IMR-90 (cell line): ENCODE measurements around the gene POU2AF1. TPM values are rescaled to one million over a fixed set of nuclear protein-coding genes. Genes with fewer than 3 reads are reported as not detected.

Source experiments
- ATAC-seq: fragments of 200-7000 bp; cut with Tn5 transposase; 2 replicates; pipeline ENCODE4 v1.9.1; 2020; ENCODE audit warnings: low read depth, mild to moderate bottlenecking, moderate library complexity
- BruUV-seq: library from RNA; stranded (reverse); fragments of 400-500 nt; replicated peaks from 2 replicates; lab custom pipeline; 2021; lab: Mats Ljungman, UMichigan
- CTCF ChIA-PET: fragments of 300-600 bp; formaldehyde crosslinking; extraction: SDS; loops from one replicate; lab custom pipeline; 2021; ENCODE audit warnings: antibody characterized with exemption; lab: Yijun Ruan, JAX
- POLR2A ChIA-PET: fragments of 300-600 bp; sonication (Branson Sonifier 250); formaldehyde crosslinking; loops from one replicate; lab custom pipeline; 2022; ENCODE audit warnings: antibody characterized with exemption; ENCODE audit not compliant: unreplicated experiment; lab: Charles Lee
- DNase-seq: peaks from one replicate; pipeline ENCODE4 v3.0.0; 2013
- H2AFZ ChIP-seq: replicated peaks from 2 replicates; pipeline ENCODE3; 2013; ENCODE audit warnings: low read length, mild to moderate bottlenecking; ENCODE audit not compliant: poor library complexity
- H2AK5ac ChIP-seq: 2 replicates; pipeline ENCODE4 v1.6.1; 2013; ENCODE audit warnings: low read depth, low read length, inconsistent platforms
- H2AK9ac ChIP-seq: replicated peaks from 2 replicates; pipeline ENCODE3; 2013; ENCODE audit warnings: mild to moderate bottlenecking, low read depth, low read length, moderate library complexity; ENCODE audit not compliant: poor library complexity
- H2BK120ac ChIP-seq: 2 replicates; pipeline ENCODE4 v1.6.1; 2013; ENCODE audit warnings: low read depth, low read length, inconsistent platforms
- H2BK15ac ChIP-seq: 3 replicates; pipeline ENCODE4 v1.6.1; 2013; ENCODE audit warnings: low read depth, low read length, inconsistent platforms
- H2BK20ac ChIP-seq: 2 replicates; pipeline ENCODE4 v1.6.1; 2013; ENCODE audit warnings: low read depth, mild to moderate bottlenecking, inconsistent platforms, low read length, moderate library complexity
- H2BK5ac ChIP-seq: 2 replicates; pipeline ENCODE4 v1.6.1; 2013; ENCODE audit warnings: mild to moderate bottlenecking, low read depth, low read length, inconsistent platforms; ENCODE audit not compliant: poor library complexity, severe bottlenecking
- H3K14ac ChIP-seq: replicated peaks from 2 replicates; pipeline ENCODE4 v1.6.1; 2013; ENCODE audit warnings: low read depth, low read length, inconsistent platforms
- H3K18ac ChIP-seq: 2 replicates; pipeline ENCODE4 v1.6.1; 2013; ENCODE audit warnings: low read depth, low read length, control low read depth
- H3K23ac ChIP-seq: 2 replicates; pipeline ENCODE4 v1.6.1; 2013; ENCODE audit warnings: low read depth, low read length, inconsistent platforms
- H3K27ac ChIP-seq: 2 replicates; pipeline ENCODE4 v1.5.1; 2013; ENCODE audit warnings: mild to moderate bottlenecking, control low read depth, low read length; ENCODE audit not compliant: insufficient read depth
- H3K27me3 ChIP-seq: 2 replicates; pipeline ENCODE4 v1.6.1; 2013; ENCODE audit warnings: low read length; ENCODE audit not compliant: control insufficient read depth, insufficient read depth
- H3K36me3 ChIP-seq: 2 replicates; pipeline ENCODE4 v1.6.1; 2013; ENCODE audit warnings: low read length, mixed read lengths; ENCODE audit not compliant: control insufficient read depth, insufficient read depth
- H3K4ac ChIP-seq: 2 replicates; pipeline ENCODE4 v1.6.1; 2013; ENCODE audit warnings: low read depth, low read length, inconsistent platforms
- H3K4me1 ChIP-seq: 2 replicates; pipeline ENCODE4 v1.6.1; 2013; ENCODE audit warnings: low read length, mixed read lengths; ENCODE audit not compliant: control insufficient read depth, insufficient read depth
- H3K4me2 ChIP-seq: 2 replicates; pipeline ENCODE4 v1.6.1; 2013; ENCODE audit warnings: low read depth, mild to moderate bottlenecking, control low read depth, low read length, moderate library complexity
- H3K4me3 ChIP-seq: 2 replicates; pipeline ENCODE4 v1.5.1; 2013; ENCODE audit warnings: low read depth, mild to moderate bottlenecking, control low read depth, low read length, moderate library complexity; ENCODE audit not compliant: insufficient read depth
- H3K56ac ChIP-seq: 2 replicates; pipeline ENCODE4 v1.6.1; 2013; ENCODE audit warnings: low read length, inconsistent platforms; ENCODE audit not compliant: insufficient read depth; ENCODE audit errors: extremely low read depth
- H3K79me1 ChIP-seq, 2 experiments: 2 replicates each; pipeline ENCODE4 v1.6.1; 2013; ENCODE audit warnings: low read length in 2 of 2, inconsistent platforms in 1 of 2, low read depth in 1 of 2
- H3K9ac ChIP-seq: 2 replicates; pipeline ENCODE4 v1.6.1; 2013; ENCODE audit warnings: low read depth, low read length, control low read depth
- H3K9me1 ChIP-seq: 2 replicates; pipeline ENCODE4 v1.6.1; 2013; ENCODE audit warnings: low read length, inconsistent platforms; ENCODE audit not compliant: insufficient read depth
- H3K9me3 ChIP-seq: 2 replicates; pipeline ENCODE4 v1.6.1; 2013; ENCODE audit warnings: low read length; ENCODE audit not compliant: control insufficient read depth, insufficient read depth
- H4K20me1 ChIP-seq: 2 replicates; pipeline ENCODE4 v1.6.1; 2013; ENCODE audit warnings: low read length, inconsistent platforms; ENCODE audit not compliant: insufficient read depth
- H4K5ac ChIP-seq: 2 replicates; pipeline ENCODE4 v1.6.1; 2013; ENCODE audit warnings: mild to moderate bottlenecking, low read depth, low read length, control low read depth
- H4K8ac ChIP-seq, 2 experiments: 2 replicates each; pipeline ENCODE4 v1.6.1; 2013; ENCODE audit warnings: low read depth in 2 of 2, low read length in 2 of 2, control low read depth in 1 of 2, inconsistent platforms in 1 of 2
- H4K91ac ChIP-seq: 2 replicates; pipeline ENCODE4 v1.6.1; 2013; ENCODE audit warnings: low read depth, low read length, inconsistent platforms; ENCODE audit not compliant: insufficient read depth
- BHLHE40 ChIP-seq: fragments of 150-350 bp; IDR thresholded peaks from 2 replicates; pipeline ENCODE4 v1.6.1; 2016; ENCODE audit warnings: mild to moderate bottlenecking, low read depth, low read length
- CHD1 ChIP-seq: IDR thresholded peaks from 2 replicates; pipeline ENCODE4 v1.6.1; 2012; ENCODE audit warnings: low read depth, low read length, improper control_type of control experiment
- CTCF ChIP-seq: conservative IDR thresholded peaks from 2 replicates; pipeline ENCODE4 v1.5.1; 2012; ENCODE audit warnings: mild to moderate bottlenecking, low read depth, low read length, improper control_type of control experiment
- ELK1 ChIP-seq: fragments of 150-350 bp; IDR thresholded peaks from 2 replicates; pipeline ENCODE4 v1.6.1; 2016; ENCODE audit warnings: low read depth, mild to moderate bottlenecking, low read length, moderate library complexity, borderline replicate concordance
- MAFK ChIP-seq: IDR thresholded peaks from 2 replicates; pipeline ENCODE4 v1.6.1; 2012; ENCODE audit warnings: low read depth, low read length, improper control_type of control experiment
- MAZ ChIP-seq: IDR thresholded peaks from 2 replicates; pipeline ENCODE4 v1.6.1; 2012; ENCODE audit warnings: low read depth, mild to moderate bottlenecking, low read length, improper control_type of control experiment, moderate library complexity, borderline replicate concordance
- MXI1 ChIP-seq: IDR thresholded peaks from 2 replicates; pipeline ENCODE4 v1.6.1; 2012; ENCODE audit warnings: low read depth, mild to moderate bottlenecking, low read length, moderate library complexity, borderline replicate concordance
- NFE2L2 ChIP-seq: fragments of 150-350 bp; IDR thresholded peaks from 2 replicates; pipeline ENCODE4 v1.6.1; 2016; ENCODE audit warnings: low read depth, mild to moderate bottlenecking, low read length
- POLR2A ChIP-seq: IDR thresholded peaks from 2 replicates; pipeline ENCODE4 v1.6.1; 2012; ENCODE audit warnings: mild to moderate bottlenecking, low read depth, low read length
- RAD21 ChIP-seq: IDR thresholded peaks from 2 replicates; pipeline ENCODE4 v1.6.1; 2012; ENCODE audit warnings: low read length, improper control_type of control experiment
- RFX5 ChIP-seq: IDR thresholded peaks from 2 replicates; pipeline ENCODE4 v1.8.0; 2012; ENCODE audit warnings: low read depth, mild to moderate bottlenecking, low read length, moderate library complexity
- SMC3 ChIP-seq: fragments of 150-350 bp; IDR thresholded peaks from 2 replicates; pipeline ENCODE4 v1.6.1; 2016; ENCODE audit warnings: low read depth, mild to moderate bottlenecking, antibody characterized with exemption, low read length, moderate library complexity
- WGBS, 2 experiments: methylation state at CpG; one replicate each; pipeline versions ENCODE4 v1.1.5 to v1.1.7; 2013; ENCODE audit warnings: missing lambda C conversion rate in 2 of 2; ENCODE audit not compliant: insufficient read length in 1 of 2; ENCODE audit errors: extremely low coverage in 2 of 2; 5-methylcytosine and 5-hydroxymethylcytosine counted together
- dilution Hi-C: fragments of 300-500 bp; cut with HindIII; formaldehyde crosslinking; loops from one replicate; pipeline ENCODE4 v1.14.3; 2018; ENCODE audit warnings: low sequenced_read_pairs; ENCODE audit not compliant: unreplicated experiment
- in situ Hi-C: fragments of 300-500 bp; cut with MboI; formaldehyde crosslinking; loops from 3 replicates; pipeline ENCODE4 v1.14.3; 2019; ENCODE audit warnings: low sequenced_read_pairs, inconsistent platforms, mixed read lengths
- intact Hi-C: fragments of 100-400 bp; cut with micrococcal nuclease; formaldehyde crosslinking; loops from 2 replicates; pipeline ENCODE4 v1.10.0; 2022
- polyA plus RNA-seq, 3 experiments: library from polyadenylated mRNA; depleted of rRNA; stranded (reverse); fragments of >200 nt; gene quantifications; 2 replicates each; pipeline ENCODE4 v1.2.3, GENCODE V29; 2012; ENCODE audit warnings: low replicate concordance in 1 of 3
- total RNA-seq: library from RNA; depleted of rRNA; stranded (reverse); fragments of >200 nt; gene quantifications from 2 replicates; pipeline ENCODE4 v1.2.3, GENCODE V29; 2012
- TF ChIP-seq, protein P1 (sequence below): fragments of 150-350 bp; IDR thresholded peaks from 2 replicates; pipeline ENCODE4 v1.6.1; 2017; ENCODE audit warnings: mild to moderate bottlenecking, antibody characterized with exemption, low read length, low read depth

Gene POU2AF1
- total and polyA plus RNA-seq, 2 of the 4 experiments (the other 2 are of a cell fraction): not detected

DNA sequence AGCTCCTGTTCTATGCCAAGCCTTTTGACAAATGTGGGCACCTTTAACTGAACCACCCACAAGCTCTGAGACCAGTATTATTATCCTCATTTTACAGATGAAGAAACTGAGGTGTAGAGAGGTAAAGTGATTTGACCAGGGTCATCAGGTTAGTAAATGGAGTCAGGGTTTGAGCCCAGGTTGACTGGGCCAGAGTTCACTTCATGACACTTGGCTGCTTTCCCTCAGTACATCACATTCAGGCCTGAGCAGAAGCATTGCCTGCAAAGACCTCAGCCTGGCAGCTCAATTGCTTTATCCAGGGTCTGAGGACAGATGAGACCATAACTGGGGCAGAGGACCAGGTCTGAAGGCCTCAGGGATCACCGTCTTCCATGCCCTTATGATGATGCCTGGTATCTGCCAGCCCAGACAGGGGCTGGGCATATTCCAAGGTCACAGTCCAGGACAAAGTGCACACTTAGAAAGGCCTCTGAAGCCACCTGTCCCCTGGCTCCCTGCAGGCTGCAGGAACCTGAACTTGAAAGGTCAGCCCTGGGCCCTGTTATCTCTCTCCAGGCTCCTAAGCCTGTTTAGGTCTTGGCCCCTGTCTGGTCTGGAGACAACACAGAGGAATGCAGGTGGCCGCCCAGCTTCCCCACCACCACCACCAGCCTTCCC lies 48.7 kb downstream of the POU2AF1 start:
- dilution Hi-C loops (no loop called here), intact Hi-C loops (no loop called here), in situ Hi-C loops (no loop called here)
- Histone ChIP-seq H2BK15ac (no peak overlapping the region), H3K79me1 (no peaks in the 10 kb centered on the region), H3K9me3 (no peaks in the 10 kb centered on the region), H4K8ac (no peak overlapping the region), H2AFZ (no peak overlapping the region), H2BK5ac (no peak overlapping the region), H2BK20ac (no peak overlapping the region), H3K4me3 (no peak overlapping the region), H4K20me1 (no peaks in the 10 kb centered on the region), H3K4me2 (no peak overlapping the region), H3K4ac (no peak overlapping the region), H3K56ac (no peak overlapping the region), H4K91ac (no peak overlapping the region), H3K9ac (no peak overlapping the region), H3K14ac (no peak overlapping the region), H3K9me1 (no peaks in the 10 kb centered on the region; the same call in 1 of the 2 replicates), H2AK5ac (no peak overlapping the region), H3K4me1 (peaks cover 3% of the 10 kb centered on the region; the same call in 1 of the 2 replicates), H2BK120ac (no peak overlapping the region), H4K5ac (no peak overlapping the region), H3K18ac (no peak overlapping the region), H3K27ac (no peak overlapping the region), H2AK9ac (peak overlapping the region; percentile 13), H3K27me3 (peaks cover 7% of the 10 kb centered on the region), H3K23ac (no peak overlapping the region), H3K36me3 (no peaks in the 10 kb centered on the region)
- CTCF ChIA-PET: no interaction called here
- POLR2A ChIA-PET: no interaction called here
- DNase-seq (no peak), ATAC-seq (no peak)
- no TSS peak for BruUV-seq
- no peak for TF ChIP-seq MAZ
- TF ChIP-seq BHLHE40: no peak
- no peak for TF ChIP-seq RFX5
- TF ChIP-seq SMC3: no peak
- TF ChIP-seq RAD21: no peak
- TF ChIP-seq CTCF: no peak
- TF ChIP-seq MXI1: no peak
- TF ChIP-seq, protein P1, sequence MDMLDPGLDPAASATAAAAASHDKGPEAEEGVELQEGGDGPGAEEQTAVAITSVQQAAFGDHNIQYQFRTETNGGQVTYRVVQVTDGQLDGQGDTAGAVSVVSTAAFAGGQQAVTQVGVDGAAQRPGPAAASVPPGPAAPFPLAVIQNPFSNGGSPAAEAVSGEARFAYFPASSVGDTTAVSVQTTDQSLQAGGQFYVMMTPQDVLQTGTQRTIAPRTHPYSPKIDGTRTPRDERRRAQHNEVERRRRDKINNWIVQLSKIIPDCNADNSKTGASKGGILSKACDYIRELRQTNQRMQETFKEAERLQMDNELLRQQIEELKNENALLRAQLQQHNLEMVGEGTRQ: no peak
- no peak for TF ChIP-seq ELK1
- TF ChIP-seq NFE2L2: no peak
- TF ChIP-seq POLR2A: no peak
- TF ChIP-seq CHD1: no peak
- TF ChIP-seq MAFK: no peak
- no CpG with 5 or more reads among the region's 2 CpGs for WGBS, 2 experiments
